NT2/D1 (cell line): ENCODE measurements around the gene PSPC1.

Experiments
- SUZ12 ChIP-seq: IDR thresholded peaks from 2 replicates; pipeline ENCODE4 v1.6.1; 2011; ENCODE audit not compliant: insufficient read length, insufficient read depth; ENCODE audit errors: extremely low read depth
- ZNF274 ChIP-seq: IDR thresholded peaks from 2 replicates; pipeline ENCODE4 v1.6.1; 2011; ENCODE audit warnings: mild to moderate bottlenecking, low read depth, low read length

GRCh38 chr13:19767966-19768365, 14.8 kb downstream of the PSPC1 start:
- TF ChIP-seq SUZ12 = no peak
- TF ChIP-seq ZNF274 = no peak
